IMR-90 (cell line): ENCODE data around the gene VWCE.

ENCODE experiments used
- CTCF ChIP-seq: conservative IDR thresholded peaks from 2 replicates; pipeline ENCODE4 v1.5.1; 2012; ENCODE audit warnings: mild to moderate bottlenecking, low read depth, low read length, improper control_type of control experiment
- NFE2L2 ChIP-seq: fragments of 150-350 bp; IDR thresholded peaks from 2 replicates; pipeline ENCODE4 v1.6.1; 2016; ENCODE audit warnings: low read depth, mild to moderate bottlenecking, low read length

GRCh38 chr11:61290905-61291690 is 4.0 kb downstream of the VWCE start:
- TF ChIP-seq CTCF, result no peak
- no peak for TF ChIP-seq NFE2L2
